WI38 (cell line): ENCODE data around the gene OSBP2.

Experiments used
- H3K4me3 ChIP-seq: 2 replicates; pipeline ENCODE4 v1.5.1; 2011; ENCODE audit warnings: low read depth, mild to moderate bottlenecking, control low read depth, low read length
- CTCF ChIP-seq: IDR thresholded peaks from 2 replicates; pipeline ENCODE4 v1.5.1; 2012; ENCODE audit warnings: low read depth, mild to moderate bottlenecking, control low read depth, low read length

The OSBP2 gene

GRCh38 chr22:30847583-30847982 lies 152.9 kb downstream of the OSBP2 start:
- TF ChIP-seq CTCF: no peak
- H3K4me3 ChIP-seq: no peak overlapping the region

GRCh38 chr22:30855266-30855665 lies 160.6 kb downstream of the OSBP2 start:
- no peak for TF ChIP-seq CTCF

GRCh38 chr22:30855677-30856518 lies 161.2 kb downstream of the OSBP2 start:
- no peak overlapping the region for H3K4me3 ChIP-seq
- TF ChIP-seq CTCF: no peak

More at GRCh38 chr22:30855266-30855665, 160.6 kb downstream of the OSBP2 start:
- H3K4me3 ChIP-seq: no peak overlapping the region

DNA sequence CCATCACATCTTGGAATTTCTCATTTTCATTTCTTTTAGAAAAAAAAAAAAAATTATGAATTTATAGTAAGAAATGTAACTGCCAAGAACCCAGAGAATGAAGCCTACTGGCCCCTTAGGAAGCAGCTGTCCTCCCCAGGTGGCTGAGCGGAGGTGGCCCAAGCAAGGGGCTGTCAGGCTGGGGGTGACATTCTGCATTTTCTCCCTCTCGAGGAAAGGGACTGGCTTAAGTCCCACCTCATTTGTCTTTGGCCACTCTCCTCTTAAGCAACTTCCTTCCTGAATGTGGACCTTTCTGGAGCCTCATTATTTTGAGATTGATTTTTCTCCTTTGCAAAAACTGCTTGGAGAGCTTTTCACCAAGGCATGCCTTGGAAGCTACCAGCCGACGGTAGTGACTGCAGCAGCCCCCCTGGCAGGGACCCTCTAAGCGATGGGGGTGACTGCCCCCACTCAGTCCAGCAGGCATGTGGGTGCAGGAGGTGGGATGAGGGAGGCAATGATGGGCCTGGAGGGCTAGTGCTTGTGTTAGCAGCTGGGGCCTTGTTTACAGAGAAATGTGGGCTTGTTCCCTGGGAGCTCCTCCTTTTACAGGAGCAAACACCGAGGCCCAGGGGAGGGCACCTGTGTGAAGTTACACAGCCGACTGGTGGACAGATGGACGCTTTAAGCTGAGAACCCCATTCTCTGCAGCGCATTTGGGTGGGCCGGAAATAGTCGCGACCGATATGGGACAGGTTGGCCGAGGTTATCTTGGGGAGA lies 162.2 kb downstream of the OSBP2 start:
- H3K4me3 ChIP-seq: no peak overlapping the region
- TF ChIP-seq CTCF: no peak

- H3K4me3 ChIP-seq: no peak overlapping the region
- no peak for TF ChIP-seq CTCF
Measured at GRCh38 chr22:30857791-30858190, 163.1 kb downstream of the OSBP2 start.

- no peak overlapping the region for H3K4me3 ChIP-seq
- TF ChIP-seq CTCF: no peak
Measured at GRCh38 chr22:30858976-30859713, 164.5 kb downstream of the OSBP2 start.
